HG02759 (cell line): ENCODE measurements around the gene CDH4.

Source experiments
- ATAC-seq: cut with Tn5 transposase; IDR thresholded peaks from one replicate; pipeline ENCODE4 v1.9.1; 2021; ENCODE audit warnings: mild to moderate bottlenecking, moderate library complexity; ENCODE audit not compliant: unreplicated experiment

Gene CDH4

GRCh38 chr20:61927826-61928541 lies 675.9 kb downstream of the CDH4 start:
- ATAC-seq = no peak

- no peak for ATAC-seq
Measured at GRCh38 chr20:61929561-61929960, 677.5 kb downstream of the CDH4 start.

- ATAC-seq = no peak
Measured at GRCh38 chr20:61929971-61930666, 678.1 kb downstream of the CDH4 start.

GRCh38 chr20:61930776-61931475 lies 678.9 kb downstream of the CDH4 start:
- no peak for ATAC-seq

- no peak for ATAC-seq
Measured at GRCh38 chr20:61931476-61932198, 679.6 kb downstream of the CDH4 start.

GRCh38 chr20:61932199-61932592 lies 680.1 kb downstream of the CDH4 start:
- ATAC-seq = no peak

GRCh38 chr20:61932711-61933480 lies 680.8 kb downstream of the CDH4 start:
- no peak for ATAC-seq

GRCh38 chr20:61933481-61933950 lies 681.5 kb downstream of the CDH4 start:
- no peak for ATAC-seq

GRCh38 chr20:61933951-61934715 lies 682.1 kb downstream of the CDH4 start:
- no peak for ATAC-seq

GRCh38 chr20:61934716-61935530 lies 682.9 kb downstream of the CDH4 start:
- no peak for ATAC-seq

- no peak for ATAC-seq
Measured at GRCh38 chr20:61935926-61936700, 684.1 kb downstream of the CDH4 start.

- ATAC-seq = no peak
Measured at GRCh38 chr20:61936701-61937131, 684.7 kb downstream of the CDH4 start.

- no peak for ATAC-seq
Measured at GRCh38 chr20:61937146-61937962, 685.3 kb downstream of the CDH4 start.

GRCh38 chr20:61937963-61938838 lies 686.1 kb downstream of the CDH4 start:
- no peak for ATAC-seq

- no peak for ATAC-seq
Measured at GRCh38 chr20:61938839-61939690, 687.0 kb downstream of the CDH4 start.
